Left colon (tissue), 2 donors: ENCODE data around the gene PCAT6. TPM values are rescaled to one million over a fixed set of nuclear protein-coding genes. Genes with fewer than 3 reads are reported as not detected.
"Not testable (repeated sequence)": the region's sequence is repeated elsewhere in the genome, so short reads cannot be mapped to it uniquely, and the experiment has no call there.

Source experiments
- ATAC-seq: fragments of 200-7000 bp; cut with Tn5 transposase; one replicate; pipeline ENCODE4 v1.9.1; 2020; ENCODE audit warnings: mild to moderate bottlenecking, moderate library complexity
- DNase-seq, 2 donors: peaks; one replicate each; pipeline ENCODE4 v3.0.0-alpha.2; 2020
- intact Hi-C, 2 donors: fragments of 100-400 bp; cut with DNase I in 1 of 2; cut with micrococcal nuclease in 1 of 2; formaldehyde crosslinking; loops; one replicate each; pipeline versions ENCODE4 v1.11.2 to v1.14.0; 2022; cut with DNase I, micrococcal nuclease
- total RNA-seq, 2 donors: library from RNA; stranded (reverse); fragmentation: NEBNext Ultra II Directional; extraction: Animal tissue kit (Norgen Biotek cat#: 25700); gene quantifications; one replicate each; pipeline ENCODE4 v1.2.1, GENCODE V29; 2021
- donor health status: DM: no; HTN: no; CAD: no.
- donor health status: DM: yes; HTN: yes; CAD: no.

Gene PCAT6
- total RNA-seq, 2 donors from 2014 or later: 1.2 to 1.4 TPM

GRCh38 chr1:202805886-202806844, 4.6 kb upstream of the PCAT6 start:
- intact Hi-C loops: no loop called here
- no peak for DNase-seq
- no peak for ATAC-seq

- ATAC-seq: no peak
- peak in 1 of 2 donors; percentile 35 for DNase-seq
- intact Hi-C loops: no loop called here
Measured at GRCh38 chr1:202806845-202807450, 3.8 kb upstream of the PCAT6 start.

- intact Hi-C loops: no loop called here
- peak in 1 of 2 donors; percentile 48 for DNase-seq
- ATAC-seq: peak; percentile 16
Measured at GRCh38 chr1:202807451-202807925, 3.3 kb upstream of the PCAT6 start.

GRCh38 chr1:202807926-202808757, 2.6 kb upstream of the PCAT6 start, which contains the start of gene KDM5B:
TSS of gene KDM5B (minus strand) at chr1:202808421. CDS start at chr1:202808305, 116 bp downstream.
- intact Hi-C loops: no loop called here
- DNase-seq (peak; percentile 81 to 83), ATAC-seq (peak; percentile 53)

GRCh38 chr1:202809597-202810159, 1.1 kb upstream of the PCAT6 start:
- ATAC-seq: no peak
- DNase-seq: no peak
- intact Hi-C loops: no loop called here

- ATAC-seq: no peak
- intact Hi-C loops: no loop called here
- DNase-seq: no peak
Measured at GRCh38 chr1:202810193-202810614, 550 bp upstream of the PCAT6 start.

GRCh38 chr1:202811296-202812175, 782 bp downstream of the PCAT6 start:
- peak; percentile 9 for ATAC-seq
- DNase-seq: peak; percentile 37 to 66
- intact Hi-C loops: no loop called here

- intact Hi-C loops: no loop called here
- peak; percentile 31 to 42 for DNase-seq
- ATAC-seq: no peak
Measured at GRCh38 chr1:202812176-202813026, 1.6 kb downstream of the PCAT6 start.

GRCh38 chr1:202815120-202815519, 4.4 kb downstream of the PCAT6 start:
- intact Hi-C loops: no loop called here
- DNase-seq: no peak
- ATAC-seq: no peak

- DNase-seq (no peak), ATAC-seq (no peak)
- intact Hi-C loops: no loop called here
Measured at GRCh38 chr1:202818819-202819218, 8.1 kb downstream of the PCAT6 start.

- intact Hi-C loops: no loop called here
- ATAC-seq (no peak), DNase-seq (no peak)
Measured at GRCh38 chr1:202821467-202821866, 10.7 kb downstream of the PCAT6 start.

- intact Hi-C loops: no loop called here
- ATAC-seq (no peak), DNase-seq (no peak)
Measured at GRCh38 chr1:202825748-202826147, 15.0 kb downstream of the PCAT6 start.

- DNase-seq, intact Hi-C loops, ATAC-seq: not testable (repeated sequence)
Measured at GRCh38 chr1:202829223-202829622, 18.5 kb downstream of the PCAT6 start.

GRCh38 chr1:202831906-202832305, 21.2 kb downstream of the PCAT6 start:
- intact Hi-C loops: no loop called here
- DNase-seq: no peak
- no peak for ATAC-seq

GRCh38 chr1:202834771-202835547, 24.2 kb downstream of the PCAT6 start:
- intact Hi-C loops: no loop called here
- ATAC-seq (no peak), DNase-seq (no peak)

GRCh38 chr1:202835548-202836072, 24.9 kb downstream of the PCAT6 start:
- ATAC-seq: no peak
- intact Hi-C loops: no loop called here
- DNase-seq: no peak
